Endodermal cell (in vitro differentiated cells): ENCODE measurements around the gene TEAD2. TPM values are rescaled to one million over a fixed set of nuclear protein-coding genes. Genes with fewer than 3 reads are reported as not detected.

ENCODE experiments used
- DNase-seq: peaks from one replicate; pipeline ENCODE4 v3.0.0-alpha.2; 2017
- H3K27ac ChIP-seq: 2 replicates; pipeline ENCODE4 v1.5.1; 2013; ENCODE audit warnings: mild to moderate bottlenecking, low read depth, low read length, moderate library complexity
- H3K27me3 ChIP-seq: 2 replicates; pipeline ENCODE4 v1.6.1; 2013; ENCODE audit warnings: mild to moderate bottlenecking, low read length, moderate library complexity; ENCODE audit not compliant: insufficient read depth, control insufficient read depth, poor library complexity, severe bottlenecking
- H3K36me3 ChIP-seq: 2 replicates; pipeline ENCODE4 v1.7.0; 2013; ENCODE audit warnings: mild to moderate bottlenecking, low read length, moderate library complexity; ENCODE audit not compliant: control insufficient read depth, insufficient read depth
- H3K4me1 ChIP-seq: one replicate; pipeline ENCODE4 v1.7.0; 2013; ENCODE audit warnings: low read length; ENCODE audit not compliant: control insufficient read depth, insufficient read depth
- H3K4me3 ChIP-seq: 2 replicates; pipeline ENCODE4 v1.5.1; 2013; ENCODE audit warnings: mild to moderate bottlenecking, low read length, moderate library complexity
- H3K9ac ChIP-seq: 2 replicates; pipeline ENCODE4 v1.6.1; 2013; ENCODE audit warnings: mild to moderate bottlenecking, low read length, moderate library complexity; ENCODE audit not compliant: poor library complexity, severe bottlenecking; ENCODE audit errors: extremely low read depth
- H3K9me3 ChIP-seq: 2 replicates; pipeline ENCODE4 v1.6.1; 2013; ENCODE audit warnings: mild to moderate bottlenecking, low read length, moderate library complexity; ENCODE audit not compliant: control insufficient read depth
- H3K27ac Mint-ChIP-seq: 2 replicates; pipeline ENCODE4 v1.8.0; 2020; ENCODE audit warnings: mixed read lengths
- H3K27me3 Mint-ChIP-seq: 2 replicates; pipeline ENCODE4 v1.8.0; 2021; ENCODE audit warnings: mild to moderate bottlenecking, mixed read lengths; ENCODE audit not compliant: insufficient read depth
- H3K36me3 Mint-ChIP-seq: 2 replicates; pipeline ENCODE4 v1.8.0; 2020; ENCODE audit warnings: low read depth, mixed read lengths
- H3K4me1 Mint-ChIP-seq: 2 replicates; pipeline ENCODE4 v1.8.0; 2020; ENCODE audit warnings: mixed read lengths
- H3K4me3 Mint-ChIP-seq: 2 replicates; pipeline ENCODE4 v1.8.0; 2020; ENCODE audit warnings: mild to moderate bottlenecking, moderate library complexity, mixed read lengths
- H3K9me3 Mint-ChIP-seq: 2 replicates; pipeline ENCODE4 v1.8.0; 2020; ENCODE audit warnings: mild to moderate bottlenecking, mixed read lengths
- WGBS, 2 experiments: methylation state at CpG; one replicate each; pipeline versions ENCODE4 v1.1.5 to v1.1.7; 2013; ENCODE audit warnings: missing lambda C conversion rate in 2 of 2, mixed read lengths in 1 of 2; ENCODE audit not compliant: insufficient coverage in 1 of 2, insufficient read length in 1 of 2; 5-methylcytosine and 5-hydroxymethylcytosine counted together
- total RNA-seq, 2 donors: library from RNA; stranded (reverse); fragmentation: NEBNext Ultra II Directional in 1 of 2; extraction: Animal tissue kit (Norgen Biotek cat#: 25700) in 1 of 2; gene quantifications; 2 replicates in 1 of 2; 3 replicates in 1 of 2; pipeline ENCODE4 v1.2.1, GENCODE V29; 2021
- TF ChIP-seq, protein P1 (sequence below): fragments of 200-600 bp; sonication (generic); conservative IDR thresholded peaks from 2 replicates; pipeline ENCODE4 v1.5.0; 2021; ENCODE audit warnings: antibody characterized with exemption, mild to moderate bottlenecking

The TEAD2 gene
- total RNA-seq, 2 donors from 2014 or later: 142 to 166 TPM

DNA sequence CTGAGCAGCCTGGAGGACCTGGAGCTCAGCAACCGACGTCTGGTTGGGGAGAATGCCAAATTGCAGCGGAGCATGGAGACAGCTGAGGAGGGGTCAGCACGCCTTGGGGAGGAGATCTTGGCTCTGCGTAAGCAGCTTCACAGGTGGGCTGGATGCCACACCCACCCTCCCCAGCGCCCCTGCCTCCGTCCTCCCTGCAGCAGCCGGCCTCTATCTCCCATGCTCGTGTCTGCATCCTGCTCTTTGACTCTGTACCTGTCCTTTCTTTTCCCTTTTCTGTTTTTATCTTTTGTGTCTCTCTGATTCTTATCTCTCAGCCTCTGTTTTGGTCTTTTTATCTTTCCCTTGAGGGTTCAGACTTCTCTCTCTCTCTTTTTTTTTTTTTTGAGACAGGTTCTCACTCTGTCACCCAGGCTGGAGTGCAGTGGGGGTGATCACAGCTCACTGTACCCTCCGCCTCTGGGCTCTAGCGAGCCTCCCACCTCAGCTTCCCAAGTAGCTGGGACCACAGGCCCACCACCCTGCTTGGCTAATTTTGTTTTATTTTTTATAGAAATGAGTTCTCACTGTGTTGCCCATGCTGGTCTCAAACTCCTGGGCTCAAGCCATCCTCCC lies 35.9 kb upstream of the TEAD2 start:
- TF ChIP-seq, protein P1, sequence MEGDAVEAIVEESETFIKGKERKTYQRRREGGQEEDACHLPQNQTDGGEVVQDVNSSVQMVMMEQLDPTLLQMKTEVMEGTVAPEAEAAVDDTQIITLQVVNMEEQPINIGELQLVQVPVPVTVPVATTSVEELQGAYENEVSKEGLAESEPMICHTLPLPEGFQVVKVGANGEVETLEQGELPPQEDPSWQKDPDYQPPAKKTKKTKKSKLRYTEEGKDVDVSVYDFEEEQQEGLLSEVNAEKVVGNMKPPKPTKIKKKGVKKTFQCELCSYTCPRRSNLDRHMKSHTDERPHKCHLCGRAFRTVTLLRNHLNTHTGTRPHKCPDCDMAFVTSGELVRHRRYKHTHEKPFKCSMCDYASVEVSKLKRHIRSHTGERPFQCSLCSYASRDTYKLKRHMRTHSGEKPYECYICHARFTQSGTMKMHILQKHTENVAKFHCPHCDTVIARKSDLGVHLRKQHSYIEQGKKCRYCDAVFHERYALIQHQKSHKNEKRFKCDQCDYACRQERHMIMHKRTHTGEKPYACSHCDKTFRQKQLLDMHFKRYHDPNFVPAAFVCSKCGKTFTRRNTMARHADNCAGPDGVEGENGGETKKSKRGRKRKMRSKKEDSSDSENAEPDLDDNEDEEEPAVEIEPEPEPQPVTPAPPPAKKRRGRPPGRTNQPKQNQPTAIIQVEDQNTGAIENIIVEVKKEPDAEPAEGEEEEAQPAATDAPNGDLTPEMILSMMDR: no peak
- 70 to 74% methylated on average over 9 of the region's 11 CpGs for WGBS, 2 experiments
- H3K27me3 ChIP-seq: peaks cover 2% of the 10 kb centered on the region
- H3K4me1 ChIP-seq: no peaks in the 10 kb centered on the region
- H3K36me3 ChIP-seq: no peaks in the 10 kb centered on the region
- H3K4me3 ChIP-seq: no peak overlapping the region
- peaks cover 13% of the 10 kb centered on the region for H3K4me1 Mint-ChIP-seq
- H3K27me3 Mint-ChIP-seq: no peaks in the 10 kb centered on the region
- H3K9me3 ChIP-seq: no peaks in the 10 kb centered on the region
- DNase-seq: no peak
- H3K9me3 Mint-ChIP-seq: no peaks in the 10 kb centered on the region
- H3K27ac ChIP-seq: no peak overlapping the region
- H3K9ac ChIP-seq: no peak overlapping the region
- no peak overlapping the region for H3K4me3 Mint-ChIP-seq
- H3K27ac Mint-ChIP-seq: no peak overlapping the region
- H3K36me3 Mint-ChIP-seq: no peaks in the 10 kb centered on the region

DNA sequence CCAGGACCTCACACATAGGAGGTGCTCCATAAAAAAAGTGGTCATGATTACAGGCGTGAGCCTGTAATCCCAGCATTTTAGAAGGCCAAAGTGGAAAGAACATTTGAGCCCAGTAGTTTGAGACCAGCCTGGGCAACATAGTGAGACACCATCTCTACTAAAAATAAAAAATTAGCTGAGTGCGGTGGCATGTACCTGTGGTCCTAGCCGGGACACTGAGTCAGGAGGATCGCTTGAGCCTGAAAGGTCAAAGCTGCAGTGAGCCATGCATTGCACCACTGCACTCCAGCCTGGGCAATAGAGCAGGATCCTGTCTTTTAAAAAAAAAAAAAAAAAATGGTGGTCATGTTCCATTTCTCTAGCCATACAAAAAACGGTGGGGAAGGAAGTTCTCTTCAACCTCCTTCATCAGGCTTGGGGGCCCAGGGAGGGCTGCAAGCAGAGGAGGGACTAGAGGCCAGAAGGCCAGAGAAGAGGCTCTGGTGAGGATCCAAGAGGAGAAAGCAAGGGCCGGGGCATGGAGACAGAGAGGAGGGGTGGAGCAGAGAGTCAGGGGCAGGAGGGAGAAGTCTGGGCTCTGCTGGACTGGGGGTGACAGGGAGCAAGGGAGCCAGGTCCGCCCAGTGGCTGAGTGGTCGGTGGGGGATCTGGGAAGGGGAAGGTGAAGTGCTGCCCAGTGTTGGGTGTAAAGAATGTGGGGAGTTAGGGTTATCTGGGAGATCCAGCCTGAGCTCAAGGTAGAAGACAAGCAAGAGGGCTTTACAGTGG lies 34.7 kb upstream of the TEAD2 start:
- 91% methylated on average over 6 to 8 of the region's 8 CpGs for WGBS, 2 experiments
- Mint-ChIP-seq H3K36me3 (no peaks in the 10 kb centered on the region), H3K4me3 (no peak overlapping the region)

DNA sequence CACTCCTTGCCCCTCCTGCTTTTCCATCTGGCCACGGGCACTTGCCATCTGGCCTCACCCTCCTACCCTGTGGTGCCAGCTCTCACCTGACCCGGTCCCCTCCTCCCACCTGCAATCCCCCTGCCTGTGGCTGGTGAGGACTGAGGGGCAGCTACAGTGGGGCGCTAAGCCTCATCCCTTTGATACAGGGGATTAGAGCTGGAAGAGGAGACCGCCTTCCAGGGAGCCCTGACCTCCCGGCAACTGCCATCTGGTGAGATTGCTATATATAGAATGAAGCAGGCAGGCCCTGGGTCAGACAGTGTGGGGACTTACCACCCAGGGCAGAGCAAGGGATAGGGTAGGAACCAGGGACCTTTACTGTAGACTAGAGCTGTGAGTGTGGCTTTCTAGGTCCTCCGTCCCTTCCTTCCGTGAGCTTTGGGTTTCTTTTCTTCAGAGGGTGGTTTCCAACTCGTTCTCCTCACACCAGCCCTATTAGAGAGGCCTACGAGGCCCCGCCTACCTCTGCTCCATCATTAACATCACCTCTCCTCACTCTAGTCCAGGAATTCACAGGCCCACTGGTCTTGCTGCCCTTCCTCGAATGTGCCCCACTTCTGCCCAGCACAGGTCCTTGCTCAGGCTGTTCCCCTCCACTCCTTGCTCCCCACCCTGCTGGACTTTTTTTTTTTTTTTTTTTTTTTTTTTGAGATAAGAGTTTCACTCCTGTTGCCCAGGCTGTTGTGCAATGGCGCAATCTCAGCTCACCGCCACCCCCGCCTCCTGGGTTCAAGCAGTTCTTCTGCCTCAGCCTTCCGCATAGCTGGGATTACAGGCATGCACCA lies 33.6 kb upstream of the TEAD2 start:
- Histone ChIP-seq H3K27me3 (peaks cover 9% of the 10 kb centered on the region), H3K4me3 (no peak overlapping the region), H3K27ac (no peak overlapping the region), H3K4me1 (no peaks in the 10 kb centered on the region), H3K9ac (no peak overlapping the region), H3K9me3 (no peaks in the 10 kb centered on the region), H3K36me3 (no peaks in the 10 kb centered on the region)
- Mint-ChIP-seq H3K27me3 (peaks cover 4% of the 10 kb centered on the region), H3K9me3 (no peaks in the 10 kb centered on the region), H3K36me3 (no peaks in the 10 kb centered on the region), H3K4me1 (peaks cover 13% of the 10 kb centered on the region), H3K27ac (no peak overlapping the region), H3K4me3 (no peak overlapping the region)
- no peak for DNase-seq
- TF ChIP-seq, protein P1: no peak
- 76 to 80% methylated on average over 10 to 15 of the region's 15 CpGs for WGBS, 2 experiments

More for the DNA sequence above, 34.7 kb upstream of the TEAD2 start:
- H3K27me3 ChIP-seq: peaks cover 9% of the 10 kb centered on the region
- no peak overlapping the region for H3K27ac ChIP-seq
- Mint-ChIP-seq H3K4me1 (peaks cover 13% of the 10 kb centered on the region), H3K27ac (peak overlapping the region; percentile 61), H3K9me3 (no peaks in the 10 kb centered on the region), H3K27me3 (peaks cover 3% of the 10 kb centered on the region)
- H3K4me3 ChIP-seq: no peak overlapping the region
- H3K36me3 ChIP-seq: no peaks in the 10 kb centered on the region
- H3K4me1 ChIP-seq: no peaks in the 10 kb centered on the region
- no peak overlapping the region for H3K9ac ChIP-seq
- DNase-seq: no peak
- TF ChIP-seq, protein P1: no peak
- H3K9me3 ChIP-seq: no peaks in the 10 kb centered on the region
